ENCODE measurements around the gene WDR5B.

WDR5B gene

GRCh38 chr3:122407946-122408345 lies 7.9 kb downstream of the WDR5B start:
- no peak for DNase-seq (ENCODE audit: low read depth)

- DNase-seq (ENCODE audit: low read depth), result no peak
Observed at GRCh38 chr3:122406198-122406597, 9.7 kb downstream of the WDR5B start.

GRCh38 chr3:122405015-122405414 lies 10.8 kb downstream of the WDR5B start:
- DNase-seq (ENCODE audit: low read depth), result no peak

- DNase-seq (ENCODE audit: low read depth), result no peak
Observed at GRCh38 chr3:122403489-122403888, 12.4 kb downstream of the WDR5B start.

- no peak for DNase-seq (ENCODE audit: low read depth)
Observed at GRCh38 chr3:122398920-122399319, 16.9 kb downstream of the WDR5B start.

- DNase-seq (ENCODE audit: low read depth), result no peak
Observed at GRCh38 chr3:122397201-122397600, 18.7 kb downstream of the WDR5B start.

- DNase-seq (ENCODE audit: low read depth), result no peak
Observed at GRCh38 chr3:122396511-122396910, 19.4 kb downstream of the WDR5B start.

- DNase-seq (ENCODE audit: low read depth), result no peak
Observed at GRCh38 chr3:122395582-122395981, 20.3 kb downstream of the WDR5B start.

GRCh38 chr3:122394173-122394572 lies 21.7 kb downstream of the WDR5B start:
- no peak for DNase-seq (ENCODE audit: low read depth)

- DNase-seq (ENCODE audit: low read depth), result no peak
Observed at GRCh38 chr3:122392868-122393844, 22.7 kb downstream of the WDR5B start.

GRCh38 chr3:122391681-122392446 lies 24.0 kb downstream of the WDR5B start:
- DNase-seq (ENCODE audit: low read depth), result no peak

GRCh38 chr3:122390665-122391064 lies 25.2 kb downstream of the WDR5B start:
- DNase-seq (ENCODE audit: low read depth), result no peak

GRCh38 chr3:122389892-122390291 lies 26.0 kb downstream of the WDR5B start:
- no peak for DNase-seq (ENCODE audit: low read depth)

GRCh38 chr3:122389197-122389596 lies 26.7 kb downstream of the WDR5B start:
- DNase-seq (ENCODE audit: low read depth), result no peak

GRCh38 chr3:122387709-122388108 lies 28.2 kb downstream of the WDR5B start:
- DNase-seq (ENCODE audit: low read depth), result no peak

- DNase-seq (ENCODE audit: low read depth), result peak; percentile 80
Observed at GRCh38 chr3:122383771-122384697, 31.8 kb downstream of the WDR5B start, which contains the start of gene FAM162A. Gene FAM162A, plus strand, starts transcription at chr3:122384182. Its CDS starts 84 bp downstream, at chr3:122384266.

GRCh38 chr3:122382888-122383666 lies 32.8 kb downstream of the WDR5B start, which contains the start of gene MIX23:
Gene MIX23, minus strand, starts transcription at chr3:122383231. Its CDS starts 7 bp downstream, at chr3:122383224.
- DNase-seq (ENCODE audit: low read depth), result peak; percentile 68

GRCh38 chr3:122377975-122378374 lies 37.9 kb downstream of the WDR5B start:
- no peak for DNase-seq (ENCODE audit: low read depth)

GRCh38 chr3:122374034-122374433 lies 41.8 kb downstream of the WDR5B start:
- DNase-seq (ENCODE audit: low read depth), result no peak

GRCh38 chr3:122366379-122366749 lies 49.5 kb downstream of the WDR5B start:
- DNase-seq (ENCODE audit: low read depth), result no peak

Data from stimulated activated CD8-positive, alpha-beta memory T cell treated with anti-CD3 and anti-CD28 coated beads, Interleukin-15, amount 100 ng/mL, for 1 hour (primary cell).